Right lobe of liver (tissue), 4 donors: ENCODE measurements around the gene ST3GAL5.

Source experiments
- POLR2A ChIP-seq: fragments of 450-650 bp; IDR thresholded peaks from one replicate; pipeline ENCODE4 v1.6.1; 2017; ENCODE audit warnings: antibody characterized with exemption, mild to moderate bottlenecking
- TF ChIP-seq, protein P1 (sequence below), 4 donors: fragments of 200-600 bp in 3 of 4; fragments of 450-650 bp in 1 of 4; IDR thresholded peaks; one replicate each; pipeline versions ENCODE4 v1.5.1 to v1.8.0; 2016 to 2022; ENCODE audit warnings: antibody characterized with exemption in 4 of 4, mild to moderate bottlenecking in 2 of 4
- donor health status: DM: no; HTN: no; CAD: no.
- donor health status: DM: no; HTN: no; CAD: no.
- donor health status: DM: no; HTN: yes; CAD: no.

DNA sequence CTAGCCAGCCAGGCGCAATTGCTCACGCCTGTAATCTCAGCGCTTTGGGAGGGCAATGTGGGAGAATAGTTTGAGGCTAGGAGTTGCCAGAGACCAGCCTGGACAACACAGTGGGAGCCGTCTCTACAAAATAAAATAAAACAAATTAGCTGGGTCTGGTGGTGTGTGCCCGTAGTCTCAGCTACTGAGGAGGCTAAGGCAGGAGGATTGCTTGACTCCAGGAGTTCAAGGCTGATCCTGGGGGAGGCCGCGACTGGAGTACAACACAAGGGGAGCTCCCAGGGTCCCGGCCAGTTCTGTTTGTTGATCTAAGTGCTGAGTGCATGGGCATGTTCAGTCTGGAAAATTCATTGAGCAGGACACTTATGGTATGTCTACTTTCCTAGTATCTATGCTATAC lies 2.6 kb downstream of the ST3GAL5 start:
- TF ChIP-seq, protein P1, sequence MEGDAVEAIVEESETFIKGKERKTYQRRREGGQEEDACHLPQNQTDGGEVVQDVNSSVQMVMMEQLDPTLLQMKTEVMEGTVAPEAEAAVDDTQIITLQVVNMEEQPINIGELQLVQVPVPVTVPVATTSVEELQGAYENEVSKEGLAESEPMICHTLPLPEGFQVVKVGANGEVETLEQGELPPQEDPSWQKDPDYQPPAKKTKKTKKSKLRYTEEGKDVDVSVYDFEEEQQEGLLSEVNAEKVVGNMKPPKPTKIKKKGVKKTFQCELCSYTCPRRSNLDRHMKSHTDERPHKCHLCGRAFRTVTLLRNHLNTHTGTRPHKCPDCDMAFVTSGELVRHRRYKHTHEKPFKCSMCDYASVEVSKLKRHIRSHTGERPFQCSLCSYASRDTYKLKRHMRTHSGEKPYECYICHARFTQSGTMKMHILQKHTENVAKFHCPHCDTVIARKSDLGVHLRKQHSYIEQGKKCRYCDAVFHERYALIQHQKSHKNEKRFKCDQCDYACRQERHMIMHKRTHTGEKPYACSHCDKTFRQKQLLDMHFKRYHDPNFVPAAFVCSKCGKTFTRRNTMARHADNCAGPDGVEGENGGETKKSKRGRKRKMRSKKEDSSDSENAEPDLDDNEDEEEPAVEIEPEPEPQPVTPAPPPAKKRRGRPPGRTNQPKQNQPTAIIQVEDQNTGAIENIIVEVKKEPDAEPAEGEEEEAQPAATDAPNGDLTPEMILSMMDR (IDR thresholded peaks at IDR 0.05) = no peak
- no peak for TF ChIP-seq POLR2A
